AG04449 (cell line): ENCODE results near the gene STK32B.

Experiments used
- CTCF ChIA-PET: fragments of 350-600 bp; formaldehyde crosslinking; extraction: SDS; loops from one replicate; lab custom pipeline; 2021; ENCODE audit warnings: antibody characterized with exemption; lab: Yijun Ruan, JAX
- POLR2A ChIA-PET: fragments of 400-600, 350-600 bp; formaldehyde crosslinking; extraction: SDS; loops from one replicate; lab custom pipeline; 2020; ENCODE audit warnings: antibody characterized with exemption, inconsistent platforms; lab: Yijun Ruan, JAX
- DNase-seq: peaks from one replicate; pipeline ENCODE4 v3.0.0-alpha.2; 2010; ENCODE audit warnings: low read depth, low spot score
- H3K4me3 ChIP-seq: 2 replicates; pipeline ENCODE4 v1.5.1; 2011; ENCODE audit warnings: low read depth, mild to moderate bottlenecking, control low read depth, low read length
- TF ChIP-seq, protein P1 (sequence below): IDR thresholded peaks from one replicate; pipeline ENCODE4 v1.5.1; 2011; ENCODE audit warnings: mild to moderate bottlenecking, moderate library complexity, low read length, control low read depth, inconsistent platforms; ENCODE audit not compliant: insufficient read depth; ENCODE audit errors: missing control alignments

The STK32B gene

GRCh38 chr4:5409972-5410618, 358.8 kb downstream of the STK32B start:
- POLR2A ChIA-PET, result no interaction called here
- CTCF ChIA-PET, result interaction anchor here (2.2 kb wide), 1 partner anchor 10 kb away, joined by 15 read pairs; no protein-coding TSS in a partner anchor
- TF ChIP-seq, protein P1, sequence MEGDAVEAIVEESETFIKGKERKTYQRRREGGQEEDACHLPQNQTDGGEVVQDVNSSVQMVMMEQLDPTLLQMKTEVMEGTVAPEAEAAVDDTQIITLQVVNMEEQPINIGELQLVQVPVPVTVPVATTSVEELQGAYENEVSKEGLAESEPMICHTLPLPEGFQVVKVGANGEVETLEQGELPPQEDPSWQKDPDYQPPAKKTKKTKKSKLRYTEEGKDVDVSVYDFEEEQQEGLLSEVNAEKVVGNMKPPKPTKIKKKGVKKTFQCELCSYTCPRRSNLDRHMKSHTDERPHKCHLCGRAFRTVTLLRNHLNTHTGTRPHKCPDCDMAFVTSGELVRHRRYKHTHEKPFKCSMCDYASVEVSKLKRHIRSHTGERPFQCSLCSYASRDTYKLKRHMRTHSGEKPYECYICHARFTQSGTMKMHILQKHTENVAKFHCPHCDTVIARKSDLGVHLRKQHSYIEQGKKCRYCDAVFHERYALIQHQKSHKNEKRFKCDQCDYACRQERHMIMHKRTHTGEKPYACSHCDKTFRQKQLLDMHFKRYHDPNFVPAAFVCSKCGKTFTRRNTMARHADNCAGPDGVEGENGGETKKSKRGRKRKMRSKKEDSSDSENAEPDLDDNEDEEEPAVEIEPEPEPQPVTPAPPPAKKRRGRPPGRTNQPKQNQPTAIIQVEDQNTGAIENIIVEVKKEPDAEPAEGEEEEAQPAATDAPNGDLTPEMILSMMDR, result peak; percentile 13
- no peak overlapping the region for H3K4me3 ChIP-seq
- no peak for DNase-seq

DNA sequence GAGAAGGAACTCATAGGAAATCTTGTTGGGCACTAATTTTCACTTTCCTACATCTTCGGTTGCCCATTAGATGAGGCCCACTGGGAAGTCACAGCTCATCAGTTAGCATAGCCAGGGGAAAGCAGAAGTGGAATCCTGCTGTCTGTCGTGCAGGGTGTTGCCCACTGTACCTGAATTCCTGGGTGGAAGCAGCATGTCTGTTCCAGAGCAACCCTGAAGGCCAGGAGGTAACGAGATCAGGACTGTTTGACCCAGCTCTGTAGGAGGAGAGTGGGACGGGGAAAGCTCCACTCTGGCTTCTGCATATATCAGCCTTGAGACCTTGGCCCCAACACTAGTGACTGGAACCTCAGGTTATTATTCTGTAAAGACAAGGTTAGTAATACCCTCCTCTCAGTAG, 361.0 kb downstream of the STK32B start:
- no peak for DNase-seq
- H3K4me3 ChIP-seq, result no peak overlapping the region
- TF ChIP-seq, protein P1, result no peak
- POLR2A ChIA-PET, result no interaction called here
- CTCF ChIA-PET, result interaction anchor here (0.6 to 3.8 kb wide), 2 partner anchors 12 to 13 kb away, joined by 3 to 23 read pairs; no protein-coding TSS in a partner anchor

DNA sequence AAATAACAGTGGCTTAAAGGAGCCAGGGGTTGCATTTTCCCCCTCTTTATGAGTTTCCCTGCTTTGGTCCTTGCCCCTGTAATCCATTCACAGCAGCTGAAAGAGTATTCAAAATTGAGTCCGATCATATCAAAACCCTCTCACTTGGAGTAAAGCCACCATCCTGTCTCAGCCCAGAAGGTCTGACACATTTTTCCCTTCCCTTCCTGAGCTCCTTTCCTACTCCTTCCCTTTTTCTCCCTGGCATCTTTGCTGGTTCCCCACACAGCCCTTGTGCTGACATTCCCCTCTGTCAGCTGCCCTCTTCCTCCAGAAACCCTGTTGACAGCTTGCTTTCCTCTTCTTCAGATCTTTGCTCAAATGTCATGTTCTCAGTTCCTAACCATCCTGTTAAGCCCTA, 361.5 kb downstream of the STK32B start:
- no peak for DNase-seq
- ChIA-PET POLR2A (no interaction called here), CTCF (interaction anchor here (0.6 to 3.8 kb wide), 2 partner anchors 12 to 13 kb away, joined by 3 to 23 read pairs; no protein-coding TSS in a partner anchor)
- H3K4me3 ChIP-seq, result no peak overlapping the region
- TF ChIP-seq, protein P1, result no peak

DNA sequence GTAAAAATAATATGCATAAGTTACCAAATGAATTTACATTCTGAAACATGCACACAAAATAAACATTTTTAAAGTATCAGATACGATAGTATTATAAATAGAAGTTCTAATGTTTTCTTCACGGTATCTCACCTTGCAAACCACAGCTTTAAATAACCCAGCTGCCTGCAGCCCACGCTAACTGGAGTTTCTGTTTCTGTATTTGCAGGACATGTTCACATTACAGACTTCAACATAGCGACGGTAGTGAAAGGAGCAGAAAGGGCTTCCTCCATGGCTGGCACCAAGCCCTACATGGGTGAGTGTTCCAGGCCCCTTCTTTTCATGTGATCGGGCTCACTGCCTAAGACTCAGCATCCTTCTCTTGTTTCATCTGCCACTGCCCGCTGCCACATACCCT, 365.4 kb downstream of the STK32B start:
- TF ChIP-seq, protein P1, result no peak
- CTCF ChIA-PET, result no interaction called here
- DNase-seq, result no peak
- POLR2A ChIA-PET, result no interaction called here
- no peak overlapping the region for H3K4me3 ChIP-seq

DNA sequence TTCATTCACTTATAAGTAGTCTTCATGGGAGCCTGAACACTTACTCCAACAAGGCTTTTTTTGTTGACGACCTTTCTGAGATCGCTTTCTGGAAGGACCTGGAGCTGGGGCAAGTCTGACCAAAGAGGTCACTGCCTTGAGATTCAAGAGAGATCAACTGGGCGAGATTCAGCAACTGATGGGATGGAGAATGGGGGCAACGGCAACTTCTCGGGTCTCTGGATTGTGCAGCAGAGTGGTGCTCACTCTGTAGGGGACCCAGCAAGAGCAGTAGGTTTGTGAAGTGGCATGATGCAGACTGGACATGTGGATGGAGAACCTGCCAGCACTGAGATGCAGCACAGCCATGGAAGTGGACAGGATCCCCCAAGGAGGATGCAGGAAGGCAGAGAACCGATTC, 369.0 kb downstream of the STK32B start:
- H3K4me3 ChIP-seq, result no peak overlapping the region
- no peak for DNase-seq
- CTCF ChIA-PET, result no interaction called here
- POLR2A ChIA-PET, result no interaction called here
- TF ChIP-seq, protein P1, result no peak

- no peak overlapping the region for H3K4me3 ChIP-seq
- TF ChIP-seq, protein P1, result no peak
- ChIA-PET CTCF (no interaction called here), POLR2A (no interaction called here)
- DNase-seq, result no peak
Observed at GRCh38 chr4:5421416-5421815, 370.1 kb downstream of the STK32B start.
